MCF 10A (cell line): ENCODE data around the gene CEACAM7. TPM values are rescaled to one million over a fixed set of nuclear protein-coding genes. Genes with fewer than 3 reads are reported as not detected.

ENCODE experiments used
- BruUV-seq: library from RNA; stranded (reverse); fragments of 400-500 nt; replicated peaks from 2 replicates; lab custom pipeline; 2021; lab: Mats Ljungman, UMichigan
- CTCF ChIA-PET: fragments of 300-600 bp; sonication (Branson Sonifier 250); formaldehyde crosslinking; extraction: SDS; loops from one replicate; lab custom pipeline; 2021; ENCODE audit warnings: antibody characterized with exemption, inconsistent platforms; lab: Yijun Ruan, JAX
- POLR2A ChIA-PET: fragments of 300-600, 350-650 bp; sonication (Branson Sonifier 250); formaldehyde crosslinking; extraction: SDS; loops from one replicate; lab custom pipeline; 2020; ENCODE audit warnings: antibody characterized with exemption, inconsistent platforms; lab: Yijun Ruan, JAX
- DNase-seq: peaks from one replicate; pipeline ENCODE4 v3.0.0-alpha.2; 2018; ENCODE audit not compliant: unreplicated experiment
- H3K27ac Mint-ChIP-seq: one replicate; pipeline ENCODE4 v1.8.0; 2022; ENCODE audit warnings: mild to moderate bottlenecking, low read depth, mixed read lengths; ENCODE audit not compliant: unreplicated experiment
- H3K27me3 Mint-ChIP-seq: one replicate; pipeline ENCODE4 v1.8.0; 2022; ENCODE audit warnings: mixed read lengths; ENCODE audit not compliant: insufficient read depth, unreplicated experiment
- H3K36me3 Mint-ChIP-seq: one replicate; pipeline ENCODE4 v1.8.0; 2022; ENCODE audit warnings: mild to moderate bottlenecking, moderate library complexity, mixed read lengths; ENCODE audit not compliant: insufficient read depth, unreplicated experiment
- H3K4me1 Mint-ChIP-seq: one replicate; pipeline ENCODE4 v1.8.0; 2022; ENCODE audit warnings: mixed read lengths; ENCODE audit not compliant: insufficient read depth, unreplicated experiment
- H3K4me3 Mint-ChIP-seq: one replicate; pipeline ENCODE4 v1.8.0; 2022; ENCODE audit warnings: mild to moderate bottlenecking, moderate library complexity, mixed read lengths; ENCODE audit not compliant: unreplicated experiment
- H3K9me3 Mint-ChIP-seq: one replicate; pipeline ENCODE4 v1.8.0; 2022; ENCODE audit warnings: mixed read lengths; ENCODE audit not compliant: unreplicated experiment
- intact Hi-C: fragments of 100-400 bp; cut with micrococcal nuclease; formaldehyde crosslinking; loops from 2 replicates; pipeline ENCODE4 v1.14.1; 2022
- total RNA-seq: library from RNA; stranded (reverse); gene quantifications from 2 replicates; pipeline ENCODE4 v1.2.3, GENCODE V29; 2022
- TF ChIP-seq, protein P1 (sequence below): fragments of 200-600 bp; IDR thresholded peaks from one replicate; pipeline ENCODE4 v1.8.0; 2022; ENCODE audit warnings: antibody characterized with exemption, mild to moderate bottlenecking; ENCODE audit not compliant: unreplicated experiment

Gene CEACAM7
- total RNA-seq, 1 experiment from 2014 or later, result not detected

DNA sequence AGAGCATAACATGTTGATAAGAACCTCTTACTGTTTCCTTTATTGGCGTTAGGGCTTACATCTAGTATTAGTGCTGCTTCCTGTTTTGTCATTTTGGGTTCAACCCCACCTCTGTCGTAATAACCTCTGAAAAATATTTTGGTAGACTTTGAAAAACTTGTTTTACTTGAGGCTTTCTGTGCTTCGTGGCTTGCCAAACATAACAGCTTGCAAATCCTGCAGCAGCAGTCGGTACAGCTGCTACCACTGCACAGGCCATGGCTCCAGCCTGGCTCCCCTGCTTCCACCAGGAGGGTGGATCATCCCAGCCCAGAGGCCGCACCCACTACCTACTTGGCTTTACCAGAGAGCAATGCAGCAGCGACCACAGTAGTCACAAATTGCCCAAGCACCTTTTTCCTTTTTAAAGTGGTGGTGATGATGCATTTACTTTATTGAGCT, 49.4 kb downstream of the CEACAM7 start:
- BruUV-seq, result no TSS peak

DNA sequence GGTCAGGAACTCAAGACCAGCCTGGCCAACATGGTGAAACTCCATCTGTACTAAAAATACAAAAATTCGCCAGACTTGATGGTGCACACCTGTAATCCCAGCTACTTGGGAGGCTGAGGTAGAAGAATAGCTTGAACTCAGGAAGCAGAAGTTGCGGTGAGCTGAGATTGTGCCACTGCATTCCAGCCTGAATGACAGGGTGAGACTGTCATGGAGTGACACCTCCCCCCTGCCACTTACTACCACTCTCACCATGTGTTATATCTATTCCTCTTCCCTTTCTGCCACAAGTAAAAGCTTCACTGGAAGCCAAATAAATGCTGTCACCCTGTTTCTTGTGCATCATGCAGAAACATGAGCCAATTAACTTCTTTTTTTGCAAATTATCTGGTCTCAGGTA, 50.6 kb downstream of the CEACAM7 start:
- H3K4me1 Mint-ChIP-seq, result no peaks in the 10 kb centered on the region
- no peak overlapping the region for H3K27ac Mint-ChIP-seq
- ChIA-PET POLR2A (no interaction called here), CTCF (interaction anchor here (0.7 to 6.8 kb wide), 6 partner anchors 10 to 197 kb away, joined by 3 to 72 read pairs (median 4); no protein-coding TSS in a partner anchor)
- H3K36me3 Mint-ChIP-seq, result no peaks in the 10 kb centered on the region
- BruUV-seq, result no TSS peak
- DNase-seq, result no peak
- TF ChIP-seq, protein P1, sequence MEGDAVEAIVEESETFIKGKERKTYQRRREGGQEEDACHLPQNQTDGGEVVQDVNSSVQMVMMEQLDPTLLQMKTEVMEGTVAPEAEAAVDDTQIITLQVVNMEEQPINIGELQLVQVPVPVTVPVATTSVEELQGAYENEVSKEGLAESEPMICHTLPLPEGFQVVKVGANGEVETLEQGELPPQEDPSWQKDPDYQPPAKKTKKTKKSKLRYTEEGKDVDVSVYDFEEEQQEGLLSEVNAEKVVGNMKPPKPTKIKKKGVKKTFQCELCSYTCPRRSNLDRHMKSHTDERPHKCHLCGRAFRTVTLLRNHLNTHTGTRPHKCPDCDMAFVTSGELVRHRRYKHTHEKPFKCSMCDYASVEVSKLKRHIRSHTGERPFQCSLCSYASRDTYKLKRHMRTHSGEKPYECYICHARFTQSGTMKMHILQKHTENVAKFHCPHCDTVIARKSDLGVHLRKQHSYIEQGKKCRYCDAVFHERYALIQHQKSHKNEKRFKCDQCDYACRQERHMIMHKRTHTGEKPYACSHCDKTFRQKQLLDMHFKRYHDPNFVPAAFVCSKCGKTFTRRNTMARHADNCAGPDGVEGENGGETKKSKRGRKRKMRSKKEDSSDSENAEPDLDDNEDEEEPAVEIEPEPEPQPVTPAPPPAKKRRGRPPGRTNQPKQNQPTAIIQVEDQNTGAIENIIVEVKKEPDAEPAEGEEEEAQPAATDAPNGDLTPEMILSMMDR, result no peak
- no peaks in the 10 kb centered on the region for H3K9me3 Mint-ChIP-seq
- no peak overlapping the region for H3K4me3 Mint-ChIP-seq
- H3K27me3 Mint-ChIP-seq, result peaks cover 49% of the 10 kb centered on the region
- intact Hi-C loops, result no loop called here

More for the DNA sequence above, 49.4 kb downstream of the CEACAM7 start:
- TF ChIP-seq, protein P1, result no peak
- ChIA-PET CTCF (interaction anchor here (0.7 to 6.8 kb wide), 4 partner anchors 107 to 501 kb away, joined by 3 to 72 read pairs (median 4); no protein-coding TSS in a partner anchor), POLR2A (no interaction called here)
- no peaks in the 10 kb centered on the region for H3K9me3 Mint-ChIP-seq
- DNase-seq, result no peak
- intact Hi-C loops, result no loop called here
- no peaks in the 10 kb centered on the region for H3K36me3 Mint-ChIP-seq
- no peaks in the 10 kb centered on the region for H3K4me1 Mint-ChIP-seq
- H3K27me3 Mint-ChIP-seq, result peaks cover 49% of the 10 kb centered on the region
- H3K4me3 Mint-ChIP-seq, result no peak overlapping the region
- H3K27ac Mint-ChIP-seq, result no peak overlapping the region

DNA sequence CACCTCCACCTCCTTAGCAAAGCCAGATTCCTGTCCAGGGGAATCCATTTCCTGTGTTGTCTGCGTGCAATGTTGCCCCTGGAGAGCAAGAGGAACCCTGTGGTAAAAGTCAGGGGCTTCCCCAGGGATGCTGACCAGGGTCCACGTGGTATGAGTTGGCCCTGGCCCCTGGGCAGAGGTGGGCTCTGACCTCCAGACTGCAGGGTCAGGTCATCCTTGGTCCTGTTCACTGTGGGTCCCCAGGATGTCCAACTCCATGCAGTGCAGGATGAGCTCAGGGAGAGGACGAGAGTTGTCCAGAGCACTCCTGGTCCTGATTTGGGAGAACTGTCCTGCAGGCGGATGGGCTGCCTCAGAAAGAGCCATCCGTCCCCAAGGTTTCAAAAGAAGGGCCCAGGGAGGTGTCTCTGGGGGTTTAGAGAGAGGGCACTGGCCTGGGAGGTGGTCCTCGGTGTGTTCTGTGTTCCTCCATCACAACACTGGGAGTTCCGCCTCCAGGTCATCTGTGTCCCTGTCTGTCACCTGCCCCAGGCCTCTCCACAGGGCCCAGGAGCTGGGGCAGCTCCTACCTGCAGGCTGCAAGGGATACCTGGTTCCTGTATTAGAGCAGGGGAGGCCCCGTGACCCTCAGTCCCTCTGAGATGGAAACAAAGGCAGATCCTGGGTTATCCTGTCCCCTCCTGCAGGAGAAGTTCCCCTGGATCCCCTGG, 59.9 kb downstream of the CEACAM7 start:
- no peak overlapping the region for H3K27ac Mint-ChIP-seq
- intact Hi-C loops, result no loop called here
- POLR2A ChIA-PET, result interaction anchor here (0.7 kb wide), 1 partner anchor 171 kb away, joined by 3 read pairs; no protein-coding TSS in a partner anchor
- no peaks in the 10 kb centered on the region for H3K4me1 Mint-ChIP-seq
- peaks cover 64% of the 10 kb centered on the region for H3K27me3 Mint-ChIP-seq
- CTCF ChIA-PET, result interaction anchor here (0.7 kb wide), 1 partner anchor 168 kb away, joined by 3 read pairs; the partner anchor contains the start of gene CEACAM3
- H3K4me3 Mint-ChIP-seq, result no peak overlapping the region
- no TSS peak for BruUV-seq
- TF ChIP-seq, protein P1, result no peak
- no peaks in the 10 kb centered on the region for H3K36me3 Mint-ChIP-seq
- peaks cover 6% of the 10 kb centered on the region for H3K9me3 Mint-ChIP-seq
- no peak for DNase-seq

DNA sequence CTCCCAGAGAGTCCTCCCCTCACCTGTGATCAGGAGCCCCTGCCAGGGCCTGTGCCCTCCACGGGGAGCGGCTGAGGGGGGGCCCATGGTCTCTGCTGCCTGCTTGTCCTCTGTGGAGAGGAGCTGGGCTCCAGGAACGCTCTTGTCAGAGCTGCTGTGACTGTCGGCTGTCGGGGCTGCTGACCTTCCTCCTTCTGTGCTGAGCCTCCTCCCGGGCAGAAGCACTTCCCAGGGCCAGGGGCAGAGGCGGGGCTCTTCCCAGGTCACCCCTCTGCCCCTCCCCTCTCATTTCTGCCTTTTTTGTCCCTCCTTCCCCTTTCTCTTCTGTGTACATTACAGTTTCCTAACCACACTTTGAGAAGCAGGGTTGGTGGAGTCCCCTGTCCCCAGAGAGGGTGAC, 61.2 kb downstream of the CEACAM7 start, which contains the start of gene CEACAM4:
Gene CEACAM4, minus strand, starts transcription at position 198 of the 400 bp plus-strand sequence. Its CDS starts 111 bp downstream, at position 87.
- Mint-ChIP-seq H3K4me1 (no peaks in the 10 kb centered on the region), H3K27ac (no peak within 1 kb of the TSS), H3K9me3 (peaks cover 6% of the 10 kb centered on the region), H3K4me3 (no peak within 1 kb of the TSS), H3K27me3 (peaks cover 77% of the 10 kb centered on the region), H3K36me3 (no peaks in the 10 kb centered on the region)
- intact Hi-C loops, result no loop called here
- DNase-seq, result no peak
- no TSS peak for BruUV-seq
- CTCF ChIA-PET, result no interaction called here
- TF ChIP-seq, protein P1, result no peak
- POLR2A ChIA-PET, result interaction anchor here (0.7 kb wide), 1 partner anchor 176 kb away, joined by 3 read pairs; no protein-coding TSS in a partner anchor
